ENCODE measurements around the gene SGK1.

DNA sequence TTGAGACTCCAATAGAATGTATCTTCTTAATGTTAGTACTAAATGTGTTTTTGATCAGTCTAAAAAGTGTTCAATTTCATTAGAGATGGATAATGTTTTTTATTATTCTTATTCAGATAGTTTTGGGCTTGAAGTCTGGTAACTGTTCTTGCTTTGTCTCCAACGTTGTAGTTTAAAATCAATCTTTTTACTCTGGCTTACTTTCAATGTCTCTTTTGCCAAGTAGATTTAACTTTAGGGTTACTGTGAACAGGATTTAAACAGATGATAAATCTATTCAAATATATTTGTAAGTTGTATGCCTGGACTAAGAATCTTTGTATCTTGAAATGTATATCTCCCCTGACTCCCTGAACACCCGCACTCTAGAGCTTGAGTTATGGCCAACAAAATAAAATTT, 51.1 kb downstream of the SGK1 start:
- TF ChIP-seq, protein P1, sequence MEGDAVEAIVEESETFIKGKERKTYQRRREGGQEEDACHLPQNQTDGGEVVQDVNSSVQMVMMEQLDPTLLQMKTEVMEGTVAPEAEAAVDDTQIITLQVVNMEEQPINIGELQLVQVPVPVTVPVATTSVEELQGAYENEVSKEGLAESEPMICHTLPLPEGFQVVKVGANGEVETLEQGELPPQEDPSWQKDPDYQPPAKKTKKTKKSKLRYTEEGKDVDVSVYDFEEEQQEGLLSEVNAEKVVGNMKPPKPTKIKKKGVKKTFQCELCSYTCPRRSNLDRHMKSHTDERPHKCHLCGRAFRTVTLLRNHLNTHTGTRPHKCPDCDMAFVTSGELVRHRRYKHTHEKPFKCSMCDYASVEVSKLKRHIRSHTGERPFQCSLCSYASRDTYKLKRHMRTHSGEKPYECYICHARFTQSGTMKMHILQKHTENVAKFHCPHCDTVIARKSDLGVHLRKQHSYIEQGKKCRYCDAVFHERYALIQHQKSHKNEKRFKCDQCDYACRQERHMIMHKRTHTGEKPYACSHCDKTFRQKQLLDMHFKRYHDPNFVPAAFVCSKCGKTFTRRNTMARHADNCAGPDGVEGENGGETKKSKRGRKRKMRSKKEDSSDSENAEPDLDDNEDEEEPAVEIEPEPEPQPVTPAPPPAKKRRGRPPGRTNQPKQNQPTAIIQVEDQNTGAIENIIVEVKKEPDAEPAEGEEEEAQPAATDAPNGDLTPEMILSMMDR (IDR thresholded peaks at IDR 0.05): no peak
- TF ChIP-seq EZH2 (IDR thresholded peaks at IDR 0.05): no peak
